Left lobe of liver (tissue), 2 donors: ENCODE results near the gene AXIN2. TPM values are rescaled to one million over a fixed set of nuclear protein-coding genes. Genes with fewer than 3 reads are reported as not detected.
"Not testable (repeated sequence)": the region's sequence is repeated elsewhere in the genome, so short reads cannot be mapped to it uniquely, and the experiment has no call there.

Experiments used
- ATAC-seq: fragments of 200-7000 bp; cut with Tn5 transposase; one replicate; pipeline ENCODE4 v1.9.1; 2020; ENCODE audit warnings: mild to moderate bottlenecking, moderate library complexity
- DNase-seq: peaks from one replicate; pipeline ENCODE4 v3.0.0-alpha.2; 2020; ENCODE audit warnings: low spot score
- total RNA-seq: library from RNA; stranded (reverse); gene quantifications from one replicate; pipeline ENCODE4 v1.2.1, GENCODE V29; 2021
- donor health status: DM: no; HTN: no; CAD: no; lungs with moderate emphysema.
- donor health status: DM: no; HTN: yes; CAD: no.

Gene AXIN2
- total RNA-seq, 1 donor from 2014 or later, result 3.6 TPM

- DNase-seq, result no peak
- no peak for ATAC-seq
Observed at GRCh38 chr17:65537845-65538674, 23.4 kb downstream of the AXIN2 start.

- ATAC-seq, result no peak
Observed at GRCh38 chr17:65537343-65537844, 24.1 kb downstream of the AXIN2 start.

GRCh38 chr17:65536573-65537342 is 24.7 kb downstream of the AXIN2 start:
- ATAC-seq, result no peak
- DNase-seq, result no peak

More at GRCh38 chr17:65537343-65537844, 24.1 kb downstream of the AXIN2 start:
- DNase-seq, result no peak

GRCh38 chr17:65535777-65536572 is 25.5 kb downstream of the AXIN2 start:
- DNase-seq (no peak), ATAC-seq (no peak)

GRCh38 chr17:65533852-65534457 is 27.5 kb downstream of the AXIN2 start:
- no peak for ATAC-seq
- DNase-seq, result no peak

GRCh38 chr17:65533056-65533745 is 28.2 kb downstream of the AXIN2 start:
- no peak for DNase-seq
- ATAC-seq, result no peak

GRCh38 chr17:65532101-65532890 is 29.2 kb downstream of the AXIN2 start:
- ATAC-seq (peak; percentile 33), DNase-seq (no peak)

GRCh38 chr17:65531256-65532100 is 30.0 kb downstream of the AXIN2 start:
- DNase-seq, result no peak

GRCh38 chr17:65530523-65531255 is 30.8 kb downstream of the AXIN2 start:
- no peak for DNase-seq
- ATAC-seq, result peak; percentile 65

More at GRCh38 chr17:65531256-65532100, 30.0 kb downstream of the AXIN2 start:
- ATAC-seq, result peak; percentile 65

GRCh38 chr17:65529761-65530522 is 31.5 kb downstream of the AXIN2 start:
- ATAC-seq (no peak), DNase-seq (no peak)

- ATAC-seq, result no peak
- no peak for DNase-seq
Observed at GRCh38 chr17:65529040-65529633, 32.3 kb downstream of the AXIN2 start.

GRCh38 chr17:65527857-65528591 is 33.4 kb downstream of the AXIN2 start:
- DNase-seq, result no peak
- no peak for ATAC-seq

GRCh38 chr17:65527381-65527780 is 34.1 kb downstream of the AXIN2 start:
- DNase-seq, result no peak
- ATAC-seq, result no peak

GRCh38 chr17:65526854-65527253 is 34.6 kb downstream of the AXIN2 start:
- not testable (repeated sequence) for ATAC-seq

GRCh38 chr17:65523853-65524664 is 37.4 kb downstream of the AXIN2 start:
- ATAC-seq, result peak; percentile 76
- DNase-seq, result no peak

More at GRCh38 chr17:65526854-65527253, 34.6 kb downstream of the AXIN2 start:
- not testable (repeated sequence) for DNase-seq
